GM12878 (cell line): ENCODE measurements around the gene CCDC187. TPM values are rescaled to one million over a fixed set of nuclear protein-coding genes. Genes with fewer than 3 reads are reported as not detected.

Source experiments
- ATAC-seq: fragments of 200-7000 bp; cut with Tn5 transposase; 3 replicates; pipeline ENCODE4 v1.9.1; 2020; ENCODE audit warnings: mild to moderate bottlenecking, moderate library complexity
- BruUV-seq: library from RNA; stranded (reverse); fragments of 400-500 nt; replicated peaks from 2 replicates; lab custom pipeline; 2021; lab: Mats Ljungman, UMichigan
- CTCF ChIA-PET: fragments of 300-600 bp; sonication (Branson Sonifier 250); formaldehyde crosslinking; extraction: SDS; loops from one replicate; lab custom pipeline; 2021; ENCODE audit warnings: inconsistent platforms; lab: Yijun Ruan, JAX
- POLR2A ChIA-PET: fragments of 350-600 bp; formaldehyde crosslinking; extraction: SDS; loops from one replicate; lab custom pipeline; 2021; ENCODE audit warnings: inconsistent platforms; lab: Charles Lee
- RAD21 ChIA-PET: fragments of 300-600 bp; sonication (Branson Sonifier 250); formaldehyde crosslinking; loops from one replicate; lab custom pipeline; 2023; ENCODE audit warnings: antibody characterized with exemption; ENCODE audit not compliant: unreplicated experiment; lab: Charles Lee
- SMC1A ChIA-PET: fragments of 300-600 bp; sonication (Branson Sonifier 250); formaldehyde crosslinking; loops from one replicate; lab custom pipeline; 2023; ENCODE audit not compliant: unreplicated experiment, uncharacterized antibody; lab: Charles Lee
- DNase-seq: peaks from one replicate; pipeline ENCODE4 v3.0.0-alpha.2; 2011; ENCODE audit warnings: low read depth, low spot score
- FAIRE-seq: peaks from 3 replicates; lab custom pipeline; 2011; peaks lifted over from hg19 to GRCh38; lab: Jason Lieb, UNC
- H2AFZ ChIP-seq: 2 replicates; pipeline ENCODE4 v1.6.0; 2011; ENCODE audit warnings: low read depth, low read length, control low read depth; ENCODE audit not compliant: control insufficient read depth
- H3K27ac ChIP-seq: 2 replicates; pipeline ENCODE4 v1.5.1; 2011; ENCODE audit warnings: control low read depth; ENCODE audit not compliant: control insufficient read depth, insufficient read depth
- H3K27me3 ChIP-seq, 2 experiments: replicated peaks in 1 of 2; 2 replicates each; pipeline versions ENCODE4 v1.6.0 to v1.6.1; 2011; ENCODE audit warnings: low read length in 1 of 2; ENCODE audit not compliant: control insufficient read depth in 2 of 2, insufficient read depth in 2 of 2
- H3K36me3 ChIP-seq, 2 experiments: 2 replicates each; pipeline ENCODE4 v1.5.1; 2011; ENCODE audit warnings: low read length in 1 of 2; ENCODE audit not compliant: control insufficient read depth in 2 of 2, insufficient read depth in 2 of 2
- H3K4me1 ChIP-seq: 2 replicates; pipeline ENCODE4 v1.6.1; 2011; ENCODE audit warnings: mild to moderate bottlenecking, low read length, moderate library complexity, mixed read lengths; ENCODE audit not compliant: control insufficient read depth, insufficient read depth
- H3K4me2 ChIP-seq: 2 replicates; pipeline ENCODE4 v1.6.0; 2011; ENCODE audit warnings: control low read depth; ENCODE audit not compliant: control insufficient read depth, insufficient read depth
- H3K4me3 ChIP-seq: fragments of 200-600 bp; sonication (generic); 2 replicates; pipeline ENCODE4 v1.5.1; 2016
- H3K79me2 ChIP-seq: 2 replicates; pipeline ENCODE4 v1.6.0; 2011; ENCODE audit warnings: low read length; ENCODE audit not compliant: control insufficient read depth, insufficient read depth
- H3K9ac ChIP-seq: 2 replicates; pipeline ENCODE4 v1.8.0; 2011; ENCODE audit warnings: low read length, control low read depth, mixed read lengths; ENCODE audit not compliant: control insufficient read depth, insufficient read depth
- H3K9me3 ChIP-seq: replicated peaks from 3 replicates; pipeline ENCODE4 v1.5.1; 2011; ENCODE audit warnings: mild to moderate bottlenecking, low read length; ENCODE audit not compliant: control insufficient read depth, insufficient read depth
- H4K20me1 ChIP-seq: 2 replicates; pipeline ENCODE4 v1.6.0; 2011; ENCODE audit not compliant: control insufficient read depth, insufficient read depth
- BRCA1 ChIP-seq: IDR thresholded peaks from 2 replicates; pipeline ENCODE4 v1.6.1; 2011; ENCODE audit warnings: low read depth, low read length, improper control_type of control experiment
- EED ChIP-seq: sonication (generic); IDR thresholded peaks from 2 replicates; pipeline ENCODE4 v1.6.1; 2016; ENCODE audit warnings: antibody characterized with exemption, low read depth
- MEF2B ChIP-seq: fragments of 450-650 bp; IDR thresholded peaks from 2 replicates; pipeline ENCODE4 v1.6.1; 2018; ENCODE audit warnings: mild to moderate bottlenecking, moderate library complexity; ENCODE audit not compliant: partially characterized antibody, poor library complexity, severe bottlenecking
- MTA3 ChIP-seq: IDR thresholded peaks from 2 replicates; pipeline ENCODE4 v1.6.1; 2012; ENCODE audit warnings: low read length, inconsistent platforms, borderline replicate concordance
- MYB ChIP-seq: fragments of 150-350 bp; IDR thresholded peaks from 2 replicates; pipeline ENCODE4 v1.6.1; 2014; ENCODE audit warnings: mild to moderate bottlenecking, low read depth, low read length, borderline replicate concordance
- MYC ChIP-seq: IDR thresholded peaks from 2 replicates; pipeline ENCODE4 v1.6.1; 2011; ENCODE audit warnings: mild to moderate bottlenecking, low read length, moderate library complexity, inconsistent platforms; ENCODE audit not compliant: insufficient read depth, insufficient replicate concordance, insufficient read length, severe bottlenecking
- NBN ChIP-seq: fragments of 450-650 bp; IDR thresholded peaks from 2 replicates; pipeline ENCODE4 v1.6.1; 2016
- NRF1 ChIP-seq: conservative IDR thresholded peaks from 2 replicates; pipeline ENCODE4 v1.6.1; 2011; ENCODE audit warnings: mild to moderate bottlenecking, low read depth, low read length, improper control_type of control experiment
- RAD51 ChIP-seq: fragments of 450-650 bp; IDR thresholded peaks from 2 replicates; pipeline ENCODE4 v1.6.1; 2016; ENCODE audit warnings: moderate library complexity, mild to moderate bottlenecking, inconsistent platforms
- RFX5 ChIP-seq: IDR thresholded peaks from 2 replicates; pipeline ENCODE4 v1.6.1; 2011; ENCODE audit warnings: low read depth, low read length, improper control_type of control experiment
- SMC3 ChIP-seq: IDR thresholded peaks from 2 replicates; pipeline ENCODE4 v1.6.1; 2011; ENCODE audit warnings: low read length, improper control_type of control experiment, borderline replicate concordance
- SUPT20H ChIP-seq: IDR thresholded peaks from 2 replicates; pipeline ENCODE4 v1.6.1; 2011; ENCODE audit warnings: low read depth, mild to moderate bottlenecking, low read length, moderate library complexity, borderline replicate concordance; ENCODE audit not compliant: control insufficient read depth
- TBL1XR1 ChIP-seq: IDR thresholded peaks from 2 replicates; pipeline ENCODE4 v1.6.1; 2012; ENCODE audit warnings: low read depth, low read length, improper control_type of control experiment
- TCF7 ChIP-seq: IDR thresholded peaks from 2 replicates; pipeline ENCODE4 v1.6.1; 2014; ENCODE audit warnings: antibody characterized with exemption, borderline replicate concordance
- ZNF207 ChIP-seq: fragments of 450-650 bp; IDR thresholded peaks from 2 replicates; pipeline ENCODE4 v1.6.1; 2014; ENCODE audit warnings: antibody characterized with exemption, mild to moderate bottlenecking, borderline replicate concordance
- ZSCAN29 ChIP-seq: fragments of 450-650 bp; IDR thresholded peaks from 2 replicates; pipeline ENCODE4 v1.6.1; 2017; ENCODE audit warnings: mild to moderate bottlenecking, moderate library complexity
- WGBS: methylation state at CpG from one replicate; pipeline ENCODE4 v1.1.6; 2016; ENCODE audit warnings: low lambda C conversion rate; ENCODE audit not compliant: insufficient replicate concordance, insufficient coverage; ENCODE audit errors: missing lambda C conversion rate; 5-methylcytosine and 5-hydroxymethylcytosine counted together
- in situ Hi-C: fragments of 300-500 bp; cut with MboI; formaldehyde crosslinking; loops from 9 replicates; pipeline ENCODE4 v1.14.3; 2018; ENCODE audit warnings: mixed read lengths
- intact Hi-C: fragments of 100-400 bp; cut with micrococcal nuclease; formaldehyde crosslinking; loops from one replicate; pipeline ENCODE4 v1.14.2; 2022; ENCODE audit not compliant: unreplicated experiment
- polyA plus RNA-seq, 11 experiments: library from polyadenylated mRNA; depleted of rRNA in 4 of 11; unstranded in 6 of 11; stranded (reverse) in 5 of 11; fragments of >200 nt; fragmentation: Nextera tagmentation in 4 of 11; fragmentation: Illumina TruSeq in 1 of 11; extraction: Ambion mirVana in 4 of 11; extraction: Trizol in 1 of 11; gene quantifications; 1 replicate in 1 of 11; 2 replicates in 10 of 11; pipeline versions ENCODE4 v1.2.1 to v1.2.3, GENCODE V29; 2011 to 2016; ENCODE audit warnings: inconsistent platforms in 2 of 11, missing spikeins in 2 of 11, low read depth in 1 of 11
- total RNA-seq, 4 experiments: library from RNA; depleted of rRNA in 3 of 4; stranded (reverse); fragments of >200 nt in 3 of 4; fragmentation: Illumina TruSeq in 1 of 4; extraction: Trizol in 1 of 4; gene quantifications; 2 replicates each; pipeline versions ENCODE4 v1.2.1 to v1.2.3, GENCODE V29; 2013 to 2021
- TF ChIP-seq, protein P1 (sequence below): fragments of 450-650 bp; IDR thresholded peaks from 2 replicates; pipeline ENCODE4 v1.6.1; 2017; ENCODE audit warnings: mild to moderate bottlenecking, low read depth, inconsistent platforms; ENCODE audit not compliant: poor library complexity, severe bottlenecking
- TF ChIP-seq, protein P2 (sequence below): fragments of 450-650 bp; IDR thresholded peaks from 2 replicates; pipeline ENCODE4 v1.6.1; 2017; ENCODE audit warnings: mild to moderate bottlenecking
- TF ChIP-seq, protein P3 (sequence below): IDR thresholded peaks from 2 replicates; pipeline ENCODE4 v1.6.1; 2011; ENCODE audit warnings: borderline replicate concordance, low read depth, mild to moderate bottlenecking, moderate library complexity, mixed read lengths, low read length; ENCODE audit not compliant: insufficient read depth; ENCODE audit errors: extremely low read length

CCDC187 gene
- total and polyA plus RNA-seq, 10 of the 15 experiments (the other 5 are each of a cell fraction or from before 2014, with no cell fraction given) = 0.04 to 0.23 (median 0.04) TPM; not detected in 7

DNA sequence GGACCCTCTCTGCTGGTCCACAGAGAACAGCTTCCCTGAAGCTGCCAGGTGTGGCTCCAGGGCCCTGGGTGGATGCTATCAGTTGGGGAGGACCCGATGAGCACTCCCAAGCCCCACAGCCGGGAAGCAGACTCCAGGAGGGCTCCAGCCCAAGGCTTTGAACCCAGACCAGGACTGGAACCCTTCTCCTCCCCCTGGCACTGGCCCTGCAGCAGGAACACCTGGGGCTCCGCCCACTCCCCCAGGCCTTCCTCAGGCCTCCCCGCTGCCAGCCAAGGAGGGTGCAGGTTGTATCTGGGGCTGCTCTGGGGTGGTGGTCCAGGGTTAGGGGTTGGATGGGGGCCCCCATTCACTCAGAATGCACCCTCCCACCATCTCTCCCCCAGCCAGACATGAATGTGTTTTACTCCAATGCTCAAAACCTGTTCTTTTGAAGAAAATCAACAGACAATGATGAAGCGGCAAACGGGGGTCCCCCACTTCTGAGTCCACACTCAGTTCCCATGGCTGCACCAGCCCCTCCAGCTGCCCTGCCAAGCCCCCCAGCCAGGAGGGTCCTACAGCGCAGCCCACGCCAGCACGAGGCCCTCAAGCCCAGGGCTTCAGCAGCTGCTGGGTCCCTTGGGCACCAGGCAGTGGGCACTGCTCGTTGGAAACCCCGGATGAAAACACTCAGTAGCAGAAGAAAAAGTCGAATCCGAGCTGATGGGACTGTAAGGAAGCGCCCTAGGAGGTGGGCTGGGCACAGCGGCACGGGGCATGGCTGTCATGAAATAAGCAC is 23.2 kb downstream of the CCDC187 start:
- SMC1A ChIA-PET = no interaction called here
- TF ChIP-seq, protein P1, sequence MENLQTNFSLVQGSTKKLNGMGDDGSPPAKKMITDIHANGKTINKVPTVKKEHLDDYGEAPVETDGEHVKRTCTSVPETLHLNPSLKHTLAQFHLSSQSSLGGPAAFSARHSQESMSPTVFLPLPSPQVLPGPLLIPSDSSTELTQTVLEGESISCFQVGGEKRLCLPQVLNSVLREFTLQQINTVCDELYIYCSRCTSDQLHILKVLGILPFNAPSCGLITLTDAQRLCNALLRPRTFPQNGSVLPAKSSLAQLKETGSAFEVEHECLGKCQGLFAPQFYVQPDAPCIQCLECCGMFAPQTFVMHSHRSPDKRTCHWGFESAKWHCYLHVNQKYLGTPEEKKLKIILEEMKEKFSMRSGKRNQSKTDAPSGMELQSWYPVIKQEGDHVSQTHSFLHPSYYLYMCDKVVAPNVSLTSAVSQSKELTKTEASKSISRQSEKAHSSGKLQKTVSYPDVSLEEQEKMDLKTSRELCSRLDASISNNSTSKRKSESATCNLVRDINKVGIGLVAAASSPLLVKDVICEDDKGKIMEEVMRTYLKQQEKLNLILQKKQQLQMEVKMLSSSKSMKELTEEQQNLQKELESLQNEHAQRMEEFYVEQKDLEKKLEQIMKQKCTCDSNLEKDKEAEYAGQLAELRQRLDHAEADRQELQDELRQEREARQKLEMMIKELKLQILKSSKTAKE = no peak
- TF ChIP-seq BRCA1 = no peak
- TF ChIP-seq MYC = no peak
- no peak for TF ChIP-seq SMC3
- no peak for TF ChIP-seq MYB
- no peak for TF ChIP-seq NBN
- no peak for TF ChIP-seq RFX5
- TF ChIP-seq SUPT20H = no peak
- TF ChIP-seq, protein P2, sequence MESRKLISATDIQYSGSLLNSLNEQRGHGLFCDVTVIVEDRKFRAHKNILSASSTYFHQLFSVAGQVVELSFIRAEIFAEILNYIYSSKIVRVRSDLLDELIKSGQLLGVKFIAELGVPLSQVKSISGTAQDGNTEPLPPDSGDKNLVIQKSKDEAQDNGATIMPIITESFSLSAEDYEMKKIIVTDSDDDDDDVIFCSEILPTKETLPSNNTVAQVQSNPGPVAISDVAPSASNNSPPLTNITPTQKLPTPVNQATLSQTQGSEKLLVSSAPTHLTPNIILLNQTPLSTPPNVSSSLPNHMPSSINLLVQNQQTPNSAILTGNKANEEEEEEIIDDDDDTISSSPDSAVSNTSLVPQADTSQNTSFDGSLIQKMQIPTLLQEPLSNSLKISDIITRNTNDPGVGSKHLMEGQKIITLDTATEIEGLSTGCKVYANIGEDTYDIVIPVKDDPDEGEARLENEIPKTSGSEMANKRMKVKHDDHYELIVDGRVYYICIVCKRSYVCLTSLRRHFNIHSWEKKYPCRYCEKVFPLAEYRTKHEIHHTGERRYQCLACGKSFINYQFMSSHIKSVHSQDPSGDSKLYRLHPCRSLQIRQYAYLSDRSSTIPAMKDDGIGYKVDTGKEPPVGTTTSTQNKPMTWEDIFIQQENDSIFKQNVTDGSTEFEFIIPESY = no peak
- TF ChIP-seq MTA3 = no peak
- no peak for TF ChIP-seq TCF7
- no peak for TF ChIP-seq MEF2B
- TF ChIP-seq NRF1 = no peak
- TF ChIP-seq, protein P3, sequence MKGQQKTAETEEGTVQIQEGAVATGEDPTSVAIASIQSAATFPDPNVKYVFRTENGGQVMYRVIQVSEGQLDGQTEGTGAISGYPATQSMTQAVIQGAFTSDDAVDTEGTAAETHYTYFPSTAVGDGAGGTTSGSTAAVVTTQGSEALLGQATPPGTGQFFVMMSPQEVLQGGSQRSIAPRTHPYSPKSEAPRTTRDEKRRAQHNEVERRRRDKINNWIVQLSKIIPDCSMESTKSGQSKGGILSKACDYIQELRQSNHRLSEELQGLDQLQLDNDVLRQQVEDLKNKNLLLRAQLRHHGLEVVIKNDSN = no peak
- no peak for TF ChIP-seq ZNF207
- TF ChIP-seq RAD51 = no peak
- no peak for TF ChIP-seq TBL1XR1
- TF ChIP-seq EED = no peak
- no peak for TF ChIP-seq ZSCAN29

More for the DNA sequence above, 23.2 kb downstream of the CCDC187 start:
- DNase-seq = no peak
- POLR2A ChIA-PET = no interaction called here
- H3K4me1 ChIP-seq = no peaks in the 10 kb centered on the region
- 19% methylated on average over 16 of the region's 16 CpGs for WGBS
- no peaks in the 10 kb centered on the region for H3K79me2 ChIP-seq
- no peaks in the 10 kb centered on the region for H4K20me1 ChIP-seq
- H3K9me3 ChIP-seq = no peaks in the 10 kb centered on the region
- no peaks in the 10 kb centered on the region for H3K27me3 ChIP-seq
- no TSS peak for BruUV-seq
- intact Hi-C loops (loop anchor here (10.0 kb wide), 1 partner anchor 316 kb away; the partner anchor contains the start of gene UBAC1), in situ Hi-C loops (no loop called here)
- H3K4me2 ChIP-seq = no peak overlapping the region
- H3K9ac ChIP-seq = no peak overlapping the region
- H3K36me3 ChIP-seq = no peaks in the 10 kb centered on the region
- CTCF ChIA-PET = no interaction called here
- ATAC-seq = no peak
- H3K27ac ChIP-seq = no peak overlapping the region
- RAD21 ChIA-PET = no interaction called here
- no peak for FAIRE-seq
- no peak overlapping the region for H3K4me3 ChIP-seq
- no peak overlapping the region for H2AFZ ChIP-seq
